ENCODE results near the gene KLKB1.
A peak's percentile ranks its signal among the peaks of the same experiment; 100 is the strongest.

KLKB1 gene

GRCh38 chr4:186227221-186227620, at the start of gene KLKB1:
Gene KLKB1, plus strand, starts transcription at chr4:186227507. Its CDS starts 689 bp downstream, at chr4:186228196.
- DNase-seq (ENCODE audit: low read depth): no peak

GRCh38 chr4:186188107-186188506, 39.2 kb upstream of the KLKB1 start:
- no peak for DNase-seq (ENCODE audit: low read depth)

- no peak for DNase-seq (ENCODE audit: low read depth)
Observed at GRCh38 chr4:186189656-186190055, 37.7 kb upstream of the KLKB1 start.

- DNase-seq (ENCODE audit: low read depth): peak; percentile 14
Observed at GRCh38 chr4:186190581-186191199, 36.6 kb upstream of the KLKB1 start.

GRCh38 chr4:186191200-186192065, 35.9 kb upstream of the KLKB1 start, which contains the start of gene CYP4V2:
Gene CYP4V2, plus strand, starts transcription at chr4:186191567. Its CDS starts 257 bp downstream, at chr4:186191824.
- DNase-seq (ENCODE audit: low read depth): peak; percentile 71

- DNase-seq (ENCODE audit: low read depth): peak; percentile 38
Observed at GRCh38 chr4:186192066-186192612, 35.2 kb upstream of the KLKB1 start.

- DNase-seq (ENCODE audit: low read depth): no peak
Observed at GRCh38 chr4:186193851-186194250, 33.5 kb upstream of the KLKB1 start.

- no peak for DNase-seq (ENCODE audit: low read depth)
Observed at GRCh38 chr4:186196063-186196462, 31.2 kb upstream of the KLKB1 start.

- no peak for DNase-seq (ENCODE audit: low read depth)
Observed at GRCh38 chr4:186200516-186200915, 26.8 kb upstream of the KLKB1 start.

- no peak for DNase-seq (ENCODE audit: low read depth)
Observed at GRCh38 chr4:186201010-186201409, 26.3 kb upstream of the KLKB1 start.

- peak; percentile 45 for DNase-seq (ENCODE audit: low read depth)
Observed at GRCh38 chr4:186201535-186202230, 25.6 kb upstream of the KLKB1 start.

GRCh38 chr4:186202490-186203140, 24.7 kb upstream of the KLKB1 start:
- no peak for DNase-seq (ENCODE audit: low read depth)

- DNase-seq (ENCODE audit: low read depth): peak; percentile 3
Observed at GRCh38 chr4:186203406-186203805, 23.9 kb upstream of the KLKB1 start.

- DNase-seq (ENCODE audit: low read depth): peak; percentile 74
Observed at GRCh38 chr4:186204103-186204559, 23.2 kb upstream of the KLKB1 start.

- DNase-seq (ENCODE audit: low read depth): no peak
Observed at GRCh38 chr4:186204686-186205085, 22.6 kb upstream of the KLKB1 start.

- no peak for DNase-seq (ENCODE audit: low read depth)
Observed at GRCh38 chr4:186205156-186205555, 22.2 kb upstream of the KLKB1 start.

GRCh38 chr4:186216465-186217024, 10.8 kb upstream of the KLKB1 start:
- no peak for DNase-seq (ENCODE audit: low read depth)

- DNase-seq (ENCODE audit: low read depth): no peak
Observed at GRCh38 chr4:186217733-186218293, 9.5 kb upstream of the KLKB1 start.

GRCh38 chr4:186221624-186222023, 5.7 kb upstream of the KLKB1 start:
- no peak for DNase-seq (ENCODE audit: low read depth)

- DNase-seq (ENCODE audit: low read depth): no peak
Observed at GRCh38 chr4:186225848-186226247, 1.5 kb upstream of the KLKB1 start.
